Sigmoid colon (tissue), 4 donors: ENCODE measurements around the gene SULT1B1.

ENCODE experiments used
- EP300 ChIP-seq, 4 donors: sonication (generic); formaldehyde crosslinking; IDR thresholded peaks; one replicate each; pipeline ENCODE4 v1.6.1; 2017; ENCODE audit warnings: antibody characterized with exemption in 4 of 4
- POLR2A ChIP-seq, 2 donors: fragments of 450-650 bp; IDR thresholded peaks; one replicate each; pipeline ENCODE4 v1.6.1; 2016; ENCODE audit warnings: antibody characterized with exemption in 2 of 2, mild to moderate bottlenecking in 2 of 2, moderate library complexity in 2 of 2
- POLR2AphosphoS5 ChIP-seq, 4 donors: sonication (generic); formaldehyde crosslinking; IDR thresholded peaks; one replicate each; pipeline ENCODE4 v1.6.1; 2017; ENCODE audit warnings: antibody characterized with exemption in 4 of 4
- TF ChIP-seq, protein P1 (sequence below), 4 experiments: fragments of 450-650 bp in 3 of 4; fragments of 200-600 bp in 1 of 4; IDR thresholded peaks; one replicate each; pipeline ENCODE4 v1.5.1; 2016 to 2019; ENCODE audit warnings: antibody characterized with exemption in 4 of 4, mild to moderate bottlenecking in 3 of 4, moderate library complexity in 2 of 4

- TF ChIP-seq, protein P1, sequence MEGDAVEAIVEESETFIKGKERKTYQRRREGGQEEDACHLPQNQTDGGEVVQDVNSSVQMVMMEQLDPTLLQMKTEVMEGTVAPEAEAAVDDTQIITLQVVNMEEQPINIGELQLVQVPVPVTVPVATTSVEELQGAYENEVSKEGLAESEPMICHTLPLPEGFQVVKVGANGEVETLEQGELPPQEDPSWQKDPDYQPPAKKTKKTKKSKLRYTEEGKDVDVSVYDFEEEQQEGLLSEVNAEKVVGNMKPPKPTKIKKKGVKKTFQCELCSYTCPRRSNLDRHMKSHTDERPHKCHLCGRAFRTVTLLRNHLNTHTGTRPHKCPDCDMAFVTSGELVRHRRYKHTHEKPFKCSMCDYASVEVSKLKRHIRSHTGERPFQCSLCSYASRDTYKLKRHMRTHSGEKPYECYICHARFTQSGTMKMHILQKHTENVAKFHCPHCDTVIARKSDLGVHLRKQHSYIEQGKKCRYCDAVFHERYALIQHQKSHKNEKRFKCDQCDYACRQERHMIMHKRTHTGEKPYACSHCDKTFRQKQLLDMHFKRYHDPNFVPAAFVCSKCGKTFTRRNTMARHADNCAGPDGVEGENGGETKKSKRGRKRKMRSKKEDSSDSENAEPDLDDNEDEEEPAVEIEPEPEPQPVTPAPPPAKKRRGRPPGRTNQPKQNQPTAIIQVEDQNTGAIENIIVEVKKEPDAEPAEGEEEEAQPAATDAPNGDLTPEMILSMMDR (IDR thresholded peaks at IDR 0.05), result no peak
- TF ChIP-seq POLR2AphosphoS5 (IDR thresholded peaks at IDR 0.05), result no peak
- no peak for TF ChIP-seq POLR2A (IDR thresholded peaks at IDR 0.05)
- TF ChIP-seq EP300 (IDR thresholded peaks at IDR 0.05), result no peak
Measured at GRCh38 chr4:69730002-69730401, 30.4 kb downstream of the SULT1B1 start.
